Measurements from ENCODE around the gene RNF208. TPM values are rescaled to one million over a fixed set of nuclear protein-coding genes. Genes with fewer than 3 reads are reported as not detected.
A peak's percentile ranks its signal among the peaks of the same experiment; 100 is the strongest.

The RNF208 gene
- total RNA-seq, 2 experiments from 2014 or later, result 2.1 to 2.7 TPM

DNA sequence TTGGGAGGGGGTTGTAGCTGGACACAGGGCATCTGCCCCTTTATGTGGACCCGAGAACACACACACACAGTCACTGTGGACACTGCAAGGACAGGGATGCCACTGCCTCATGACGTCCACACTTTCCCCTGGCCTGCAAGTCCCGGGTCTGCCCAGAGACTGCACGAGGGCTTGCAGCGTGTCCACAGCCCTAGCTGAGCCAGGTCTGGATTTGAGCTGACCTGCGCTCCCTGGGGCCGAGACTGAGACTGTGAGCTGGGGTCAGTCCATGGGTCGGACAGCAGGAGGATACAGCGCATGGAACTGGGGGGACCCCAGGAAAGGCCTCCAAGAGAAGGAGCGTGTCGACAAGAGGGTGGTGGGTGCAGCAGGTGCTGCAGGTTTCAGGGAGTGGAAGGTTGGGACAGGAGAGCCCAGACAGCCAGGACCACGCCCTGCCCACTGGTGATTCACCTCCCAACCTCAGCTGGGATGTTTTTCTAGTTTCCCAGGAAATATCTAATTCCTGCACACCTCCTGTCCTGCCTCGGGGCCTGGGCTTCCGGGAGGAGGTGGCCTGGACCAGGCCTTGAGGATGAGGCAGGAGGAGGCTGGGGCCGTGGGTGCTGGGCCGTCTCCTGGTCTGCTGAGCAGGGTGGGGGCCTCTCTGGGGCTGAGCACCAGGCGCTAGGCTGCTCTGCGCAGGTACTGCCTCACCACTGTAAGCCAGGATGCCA lies 4.5 kb upstream of the RNF208 start:
- ChIA-PET POLR2A (no interaction called here), CTCF (interaction anchor here (0.7 to 6.0 kb wide), 11 partner anchors 12 to 191 kb away, joined by 3 to 65 read pairs (median 4); partner anchors contain the start of genes TPRN and TUBB4B)
- H3K36me3 Mint-ChIP-seq (ENCODE audit: low read depth), result no peaks in the 10 kb centered on the region
- no peak overlapping the region for H3K4me3 Mint-ChIP-seq
- no peaks in the 10 kb centered on the region for H3K9me3 Mint-ChIP-seq
- no peak for DNase-seq
- peaks cover 19% of the 10 kb centered on the region for H3K4me1 Mint-ChIP-seq
- H3K27me3 Mint-ChIP-seq, result peaks cover 2% of the 10 kb centered on the region
- H3K27ac Mint-ChIP-seq, result peak overlapping the region; percentile 25

GRCh38 chr9:137225699-137226331 lies 3.8 kb upstream of the RNF208 start:
- H3K4me3 Mint-ChIP-seq, result no peak overlapping the region
- CTCF ChIA-PET, result interaction anchor here (1.0 to 6.0 kb wide), 3 partner anchors 12 to 179 kb away, joined by 3 to 65 read pairs (median 3); partner anchors contain the start of gene TUBB4B
- no peaks in the 10 kb centered on the region for H3K36me3 Mint-ChIP-seq (ENCODE audit: low read depth)
- no peak for DNase-seq
- no peaks in the 10 kb centered on the region for H3K9me3 Mint-ChIP-seq
- peaks cover 20% of the 10 kb centered on the region for H3K4me1 Mint-ChIP-seq
- peaks cover 2% of the 10 kb centered on the region for H3K27me3 Mint-ChIP-seq
- POLR2A ChIA-PET, result no interaction called here
- peak overlapping the region; percentile 36 for H3K27ac Mint-ChIP-seq

GRCh38 chr9:137224830-137225694 lies 3.0 kb upstream of the RNF208 start, which contains the start of gene CYSRT1:
CYSRT1 (plus strand) TSS chr9:137225174; CDS start chr9:137225622, 448 bp downstream.
- no peaks in the 10 kb centered on the region for H3K36me3 Mint-ChIP-seq (ENCODE audit: low read depth)
- DNase-seq, result peak; percentile 36
- H3K27me3 Mint-ChIP-seq, result peaks cover 2% of the 10 kb centered on the region
- peaks cover 21% of the 10 kb centered on the region for H3K4me1 Mint-ChIP-seq
- ChIA-PET POLR2A (no interaction called here), CTCF (interaction anchor here (0.9 to 6.0 kb wide), 4 partner anchors 13 to 129 kb away, joined by 3 to 65 read pairs (median 6); partner anchors contain the start of gene TUBB4B)
- peak within 1 kb of the TSS; percentile 73 for H3K4me3 Mint-ChIP-seq
- no peaks in the 10 kb centered on the region for H3K9me3 Mint-ChIP-seq
- peak within 1 kb of the TSS; percentile 84 for H3K27ac Mint-ChIP-seq

GRCh38 chr9:137223078-137223970 lies 1.3 kb upstream of the RNF208 start:
- Mint-ChIP-seq H3K27me3 (peaks cover 2% of the 10 kb centered on the region), H3K4me3 (peak overlapping the region; percentile 73)
- CTCF ChIA-PET, result interaction anchor here (0.5 to 6.0 kb wide), 10 partner anchors 15 to 1127 kb away, joined by 3 to 65 read pairs (median 4); partner anchors contain the start of gene TUBB4B

DNA sequence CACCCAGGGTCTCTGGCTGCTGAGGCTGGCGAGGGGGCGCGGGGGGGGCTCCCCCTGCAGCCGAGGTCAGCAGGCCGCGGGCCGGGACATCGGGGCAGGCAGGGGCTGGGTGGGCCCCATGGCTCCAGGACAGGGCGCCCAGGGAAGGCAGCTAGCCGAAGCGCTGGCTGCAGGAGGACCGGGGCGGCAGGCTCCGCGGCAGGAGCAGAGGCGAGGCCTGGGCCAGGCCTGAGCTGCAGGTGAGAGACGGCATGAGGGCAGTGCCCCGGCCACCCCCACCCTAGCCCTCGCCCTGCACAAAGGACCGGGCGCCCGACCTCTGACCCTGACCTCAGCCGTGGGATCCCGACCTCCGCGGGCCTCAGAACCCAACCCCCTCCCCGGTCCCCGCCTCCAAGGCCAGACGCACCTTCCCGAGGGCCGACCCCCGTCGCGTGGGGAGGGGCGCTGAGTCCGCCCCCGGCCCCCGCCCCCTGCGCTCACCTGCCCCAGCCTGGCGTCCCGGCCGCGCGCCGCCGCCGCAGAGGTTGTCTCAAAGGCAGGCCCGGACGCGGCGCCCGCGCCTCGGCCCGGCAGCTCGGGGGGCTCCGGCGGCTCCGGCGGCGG lies 431 bp downstream of the RNF208 start:
- Mint-ChIP-seq H3K4me3 (no peak overlapping the region), H3K36me3 (ENCODE audit: low read depth) (peaks cover 2% of the 10 kb centered on the region), H3K27ac (no peak overlapping the region), H3K27me3 (no peaks in the 10 kb centered on the region), H3K9me3 (no peaks in the 10 kb centered on the region), H3K4me1 (peaks cover 18% of the 10 kb centered on the region)
- no peak for DNase-seq
- CTCF ChIA-PET, result interaction anchor here (1.1 to 1.6 kb wide), 2 partner anchors 51 to 186 kb away, joined by 3 read pairs; no protein-coding TSS in a partner anchor
- POLR2A ChIA-PET, result interaction anchor here (0.5 kb wide), 1 partner anchor 198 kb away, joined by 9 read pairs; no protein-coding TSS in a partner anchor

More at GRCh38 chr9:137223078-137223970, 1.3 kb upstream of the RNF208 start:
- POLR2A ChIA-PET, result interaction anchor here (1.0 to 1.2 kb wide), 3 partner anchors 17 to 128 kb away, joined by 3 read pairs; partner anchors contain the start of genes TPRN and TUBB4B
- DNase-seq, result peak; percentile 99
- H3K4me1 Mint-ChIP-seq, result peaks cover 21% of the 10 kb centered on the region
- H3K9me3 Mint-ChIP-seq, result no peaks in the 10 kb centered on the region
- H3K27ac Mint-ChIP-seq, result peak overlapping the region; percentile 84
- no peaks in the 10 kb centered on the region for H3K36me3 Mint-ChIP-seq (ENCODE audit: low read depth)

GRCh38 chr9:137221095-137221505 lies 940 bp downstream of the RNF208 start:
- Mint-ChIP-seq H3K9me3 (no peaks in the 10 kb centered on the region), H3K27ac (no peak overlapping the region), H3K4me3 (peak overlapping the region; percentile 54), H3K27me3 (no peaks in the 10 kb centered on the region), H3K36me3 (ENCODE audit: low read depth) (peaks cover 2% of the 10 kb centered on the region), H3K4me1 (peaks cover 18% of the 10 kb centered on the region)
- DNase-seq, result no peak
- POLR2A ChIA-PET, result interaction anchor here (0.5 kb wide), 1 partner anchor 197 kb away, joined by 9 read pairs; no protein-coding TSS in a partner anchor
- CTCF ChIA-PET, result interaction anchor here (1.4 to 1.6 kb wide), 2 partner anchors 16 to 50 kb away, joined by 3 read pairs; no protein-coding TSS in a partner anchor

GRCh38 chr9:137220317-137221094 lies 1.5 kb downstream of the RNF208 start:
- no peaks in the 10 kb centered on the region for H3K27me3 Mint-ChIP-seq
- no peak for DNase-seq
- no peak overlapping the region for H3K27ac Mint-ChIP-seq
- H3K9me3 Mint-ChIP-seq, result no peaks in the 10 kb centered on the region
- peaks cover 2% of the 10 kb centered on the region for H3K36me3 Mint-ChIP-seq (ENCODE audit: low read depth)
- peak overlapping the region; percentile 54 for H3K4me3 Mint-ChIP-seq
- H3K4me1 Mint-ChIP-seq, result peaks cover 18% of the 10 kb centered on the region
- POLR2A ChIA-PET, result no interaction called here
- CTCF ChIA-PET, result interaction anchor here (0.9 to 1.6 kb wide), 3 partner anchors 16 to 50 kb away, joined by 3 read pairs; no protein-coding TSS in a partner anchor

GRCh38 chr9:137219757-137220316 lies 2.2 kb downstream of the RNF208 start:
- DNase-seq, result no peak
- Mint-ChIP-seq H3K27me3 (no peaks in the 10 kb centered on the region), H3K4me1 (peaks cover 13% of the 10 kb centered on the region), H3K36me3 (ENCODE audit: low read depth) (peaks cover 2% of the 10 kb centered on the region), H3K9me3 (no peaks in the 10 kb centered on the region), H3K27ac (no peak overlapping the region), H3K4me3 (peak overlapping the region; percentile 11)
- CTCF ChIA-PET, result interaction anchor here (0.9 to 1.4 kb wide), 3 partner anchors 13 to 17 kb away, joined by 3 read pairs; no protein-coding TSS in a partner anchor
- POLR2A ChIA-PET, result no interaction called here

DNA sequence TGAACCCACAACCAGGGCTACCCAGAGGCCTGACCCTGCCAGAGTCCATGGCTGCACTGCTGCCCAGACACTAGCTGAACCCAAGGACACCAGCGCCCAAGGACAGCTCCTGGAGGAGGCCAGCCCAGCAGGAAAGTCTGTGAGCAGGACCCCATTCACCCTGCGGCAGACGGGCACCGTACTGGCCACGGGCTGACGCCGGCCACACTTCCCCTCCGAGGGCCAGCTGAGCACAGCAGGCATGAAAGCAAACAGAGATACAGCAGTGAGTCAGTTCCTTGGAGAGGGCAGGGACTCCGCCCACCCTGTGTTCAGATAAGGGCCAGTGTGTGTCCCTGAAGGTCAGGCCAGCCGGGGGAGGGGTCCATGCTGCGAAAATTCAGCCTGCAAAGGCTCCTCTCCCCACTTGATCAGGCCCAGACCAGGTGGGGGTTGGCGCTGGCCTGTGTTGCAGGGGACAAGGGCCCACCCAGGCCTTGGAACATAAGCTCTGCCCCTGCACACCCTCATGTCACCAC lies 3.2 kb downstream of the RNF208 start:
- Mint-ChIP-seq H3K36me3 (ENCODE audit: low read depth) (peaks cover 2% of the 10 kb centered on the region), H3K4me1 (peaks cover 7% of the 10 kb centered on the region), H3K9me3 (no peaks in the 10 kb centered on the region), H3K27me3 (no peaks in the 10 kb centered on the region), H3K27ac (peak overlapping the region; percentile 36), H3K4me3 (no peak overlapping the region)
- CTCF ChIA-PET, result interaction anchor here (0.6 to 1.1 kb wide), 3 partner anchors 12 to 172 kb away, joined by 3 to 5 read pairs (median 3); no protein-coding TSS in a partner anchor
- POLR2A ChIA-PET, result no interaction called here
- no peak for DNase-seq

DNA sequence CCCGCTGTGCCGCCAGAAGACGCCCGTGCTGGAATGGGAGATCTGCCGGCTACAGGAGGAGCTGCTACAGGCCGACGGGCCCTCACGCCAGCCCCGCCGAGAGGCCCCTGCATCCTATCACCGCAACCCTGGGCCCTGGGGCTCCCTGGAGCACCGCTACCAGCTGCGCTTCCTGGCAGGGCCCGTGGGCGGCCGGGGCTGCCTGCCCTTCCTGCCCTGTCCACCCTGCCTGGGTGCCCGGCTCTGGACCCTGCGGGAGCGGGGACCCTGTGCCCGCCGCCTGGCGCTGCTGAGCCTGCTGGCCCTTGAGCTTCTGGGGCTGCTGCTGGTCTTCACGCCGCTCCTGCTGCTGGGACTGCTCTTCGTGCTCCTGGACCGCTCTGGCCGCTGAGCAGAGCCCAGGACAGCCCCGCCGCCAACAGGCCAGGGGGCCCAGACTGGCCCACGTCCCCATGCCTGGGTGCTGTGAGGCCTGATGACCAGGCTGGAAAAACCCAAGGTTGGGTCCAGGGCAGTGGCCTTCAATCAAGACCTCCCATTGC lies 3.8 kb downstream of the RNF208 start:
- no peak overlapping the region for H3K27ac Mint-ChIP-seq
- H3K9me3 Mint-ChIP-seq, result no peaks in the 10 kb centered on the region
- H3K27me3 Mint-ChIP-seq, result no peaks in the 10 kb centered on the region
- ChIA-PET POLR2A (no interaction called here), CTCF (interaction anchor here (0.6 to 1.1 kb wide), 2 partner anchors 21 to 171 kb away, joined by 3 to 5 read pairs; no protein-coding TSS in a partner anchor)
- H3K36me3 Mint-ChIP-seq (ENCODE audit: low read depth), result peaks cover 2% of the 10 kb centered on the region
- H3K4me3 Mint-ChIP-seq, result no peak overlapping the region
- H3K4me1 Mint-ChIP-seq, result peaks cover 7% of the 10 kb centered on the region
- DNase-seq, result no peak

Measured in activated CD4-positive, alpha-beta T cell treated with anti-CD3 and anti-CD28 coated beads, Interleukin-2, amount 10 ng/mL, durations not matched to agents 7 days and 5 days (primary cell).